Measurements from ENCODE around the gene ABLIM3.

Gene ABLIM3

GRCh38 chr5:149188383-149188782, 47.1 kb downstream of the ABLIM3 start:
- in situ Hi-C loops (cut with HindIII; ENCODE audit: low pct_ligation_motif_present, low sequenced_read_pairs) = no loop called here
- H3K27me3 ChIP-seq (replicated peaks) = no peaks in the 10 kb centered on the region
- TF ChIP-seq CTCF (IDR thresholded peaks at IDR 0.05; ENCODE audit: low read depth, low read length, missing control alignments) = no peak
- no peak for DNase-seq
- H3K27ac ChIP-seq = no peak overlapping the region
- H3K4me3 ChIP-seq (ENCODE audit: low read depth, low read length) = no peak overlapping the region
- peaks cover 4% of the 10 kb centered on the region for H3K36me3 ChIP-seq (replicated peaks)

- Histone ChIP-seq H3K27ac (no peak overlapping the region), H3K27me3 (replicated peaks) (no peaks in the 10 kb centered on the region), H3K4me3 (ENCODE audit: low read depth, low read length) (no peak overlapping the region), H3K36me3 (replicated peaks) (no peaks in the 10 kb centered on the region)
- in situ Hi-C loops (cut with HindIII; ENCODE audit: low pct_ligation_motif_present, low sequenced_read_pairs) = no loop called here
- no peak for DNase-seq
- no peak for TF ChIP-seq CTCF (IDR thresholded peaks at IDR 0.05; ENCODE audit: low read depth, low read length, missing control alignments)
Observed at GRCh38 chr5:149195337-149195887, 54.1 kb downstream of the ABLIM3 start.

GRCh38 chr5:149195962-149196361, 54.7 kb downstream of the ABLIM3 start:
- no peak overlapping the region for H3K4me3 ChIP-seq (ENCODE audit: low read depth, low read length)
- H3K27me3 ChIP-seq (replicated peaks) = no peaks in the 10 kb centered on the region
- no peak for TF ChIP-seq CTCF (IDR thresholded peaks at IDR 0.05; ENCODE audit: low read depth, low read length, missing control alignments)
- DNase-seq = no peak
- no peaks in the 10 kb centered on the region for H3K36me3 ChIP-seq (replicated peaks)
- in situ Hi-C loops (cut with HindIII; ENCODE audit: low pct_ligation_motif_present, low sequenced_read_pairs) = no loop called here
- no peak overlapping the region for H3K27ac ChIP-seq

- Histone ChIP-seq H3K4me3 (ENCODE audit: low read depth, low read length) (no peak overlapping the region), H3K36me3 (replicated peaks) (peaks cover 4% of the 10 kb centered on the region), H3K27ac (no peak overlapping the region), H3K27me3 (replicated peaks) (no peaks in the 10 kb centered on the region)
- no peak for TF ChIP-seq CTCF (IDR thresholded peaks at IDR 0.05; ENCODE audit: low read depth, low read length, missing control alignments)
- in situ Hi-C loops (cut with HindIII; ENCODE audit: low pct_ligation_motif_present, low sequenced_read_pairs) = no loop called here
- DNase-seq = no peak
Observed at GRCh38 chr5:149198148-149198547, 56.9 kb downstream of the ABLIM3 start.

- H3K4me3 ChIP-seq (ENCODE audit: low read depth, low read length) = no peak overlapping the region
- in situ Hi-C loops (cut with HindIII; ENCODE audit: low pct_ligation_motif_present, low sequenced_read_pairs) = no loop called here
- no peaks in the 10 kb centered on the region for H3K27me3 ChIP-seq (replicated peaks)
- TF ChIP-seq CTCF (IDR thresholded peaks at IDR 0.05; ENCODE audit: low read depth, low read length, missing control alignments) = no peak
- H3K36me3 ChIP-seq (replicated peaks) = peaks cover 7% of the 10 kb centered on the region
- no peak for DNase-seq
- H3K27ac ChIP-seq = no peak overlapping the region
Observed at GRCh38 chr5:149200355-149200754, 59.1 kb downstream of the ABLIM3 start.

GRCh38 chr5:149201121-149201637, 59.9 kb downstream of the ABLIM3 start:
- Histone ChIP-seq H3K27me3 (replicated peaks) (no peaks in the 10 kb centered on the region), H3K4me3 (ENCODE audit: low read depth, low read length) (no peak overlapping the region), H3K27ac (no peak overlapping the region), H3K36me3 (replicated peaks) (peaks cover 7% of the 10 kb centered on the region)
- in situ Hi-C loops (cut with HindIII; ENCODE audit: low pct_ligation_motif_present, low sequenced_read_pairs) = no loop called here
- TF ChIP-seq CTCF (IDR thresholded peaks at IDR 0.05; ENCODE audit: low read depth, low read length, missing control alignments) = no peak
- no peak for DNase-seq
